ENCODE data around the gene DCUN1D2. TPM values are rescaled to one million over a fixed set of nuclear protein-coding genes. Genes with fewer than 3 reads are reported as not detected.

Gene DCUN1D2
- total RNA-seq, 1 experiment from 2014 or later = 11.6 TPM

GRCh38 chr13:113466383-113466782 is 24.1 kb downstream of the DCUN1D2 start:
- no peak overlapping the region for H3K4me2 ChIP-seq (ENCODE audit: low read length)
- H3K9me2 ChIP-seq (replicated peaks; ENCODE audit: low read length) = no peaks in the 10 kb centered on the region
- no peaks in the 10 kb centered on the region for H3K4me1 ChIP-seq (ENCODE audit: insufficient read depth, low read length)
- intact Hi-C loops (cut with micrococcal nuclease) = no loop called here
- ATAC-seq (no peak), DNase-seq (no peak)
- H3K9me3 ChIP-seq (ENCODE audit: low read length) = no peaks in the 10 kb centered on the region
- H3K27ac ChIP-seq (ENCODE audit: low read length) = no peak overlapping the region
- no peaks in the 10 kb centered on the region for H3K27me3 ChIP-seq (ENCODE audit: low read length)
- H3F3A ChIP-seq (ENCODE audit: low read length, unreplicated experiment) = no peaks in the 10 kb centered on the region
- CTCF ChIA-PET = no interaction called here
- no peaks in the 10 kb centered on the region for H3K79me2 ChIP-seq (ENCODE audit: low read length)
- TF ChIP-seq, protein P1, sequence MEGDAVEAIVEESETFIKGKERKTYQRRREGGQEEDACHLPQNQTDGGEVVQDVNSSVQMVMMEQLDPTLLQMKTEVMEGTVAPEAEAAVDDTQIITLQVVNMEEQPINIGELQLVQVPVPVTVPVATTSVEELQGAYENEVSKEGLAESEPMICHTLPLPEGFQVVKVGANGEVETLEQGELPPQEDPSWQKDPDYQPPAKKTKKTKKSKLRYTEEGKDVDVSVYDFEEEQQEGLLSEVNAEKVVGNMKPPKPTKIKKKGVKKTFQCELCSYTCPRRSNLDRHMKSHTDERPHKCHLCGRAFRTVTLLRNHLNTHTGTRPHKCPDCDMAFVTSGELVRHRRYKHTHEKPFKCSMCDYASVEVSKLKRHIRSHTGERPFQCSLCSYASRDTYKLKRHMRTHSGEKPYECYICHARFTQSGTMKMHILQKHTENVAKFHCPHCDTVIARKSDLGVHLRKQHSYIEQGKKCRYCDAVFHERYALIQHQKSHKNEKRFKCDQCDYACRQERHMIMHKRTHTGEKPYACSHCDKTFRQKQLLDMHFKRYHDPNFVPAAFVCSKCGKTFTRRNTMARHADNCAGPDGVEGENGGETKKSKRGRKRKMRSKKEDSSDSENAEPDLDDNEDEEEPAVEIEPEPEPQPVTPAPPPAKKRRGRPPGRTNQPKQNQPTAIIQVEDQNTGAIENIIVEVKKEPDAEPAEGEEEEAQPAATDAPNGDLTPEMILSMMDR (conservative IDR thresholded peaks at IDR 0.05; ENCODE audit: low read depth, low read length) = no peak
- TF ChIP-seq EZH2phosphoT487 (IDR thresholded peaks at IDR 0.05; ENCODE audit: borderline replicate concordance, low read length) = no peak
- no peak for TF ChIP-seq EZH2 (IDR thresholded peaks at IDR 0.05; ENCODE audit: low read length, unreplicated experiment)
- no peaks in the 10 kb centered on the region; the same call in 1 of the 2 replicates for H3K36me3 ChIP-seq (ENCODE audit: low read depth, low read length)
- no peak overlapping the region for H2AFZ ChIP-seq (ENCODE audit: low read length)
- no peak overlapping the region for H3K9ac ChIP-seq (ENCODE audit: low read length)
- H3K4me3 ChIP-seq (ENCODE audit: low read length) = no peak overlapping the region
- POLR2A ChIA-PET (ENCODE audit: unreplicated experiment) = interaction anchor here (0.7 kb wide), 1 partner anchor 179 kb away, joined by 4 read pairs; no protein-coding TSS in a partner anchor
- BruUV-seq (replicated peaks) = no TSS peak
- no peaks in the 10 kb centered on the region for H4K20me1 ChIP-seq (ENCODE audit: low read length)

DNA sequence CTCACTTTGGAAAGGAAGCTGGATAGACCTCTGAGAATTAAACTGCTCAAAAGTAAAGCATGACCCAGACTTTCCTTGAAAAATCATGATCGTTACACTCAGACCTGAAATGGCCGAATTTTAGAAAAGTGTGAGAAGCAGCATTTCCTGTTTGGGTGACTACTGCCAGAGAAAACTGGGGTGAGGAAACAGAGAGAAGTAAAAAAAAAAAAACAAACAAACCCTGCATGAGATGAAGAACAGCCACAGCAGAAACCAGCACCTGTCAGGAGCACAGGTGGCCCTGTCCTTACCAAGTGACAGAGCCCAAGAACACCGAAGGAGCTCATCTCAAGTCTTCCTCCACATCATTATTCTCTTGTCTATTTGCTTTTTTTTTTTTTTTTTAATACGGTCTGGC is 25.2 kb downstream of the DCUN1D2 start:
- no peaks in the 10 kb centered on the region for H3K27me3 ChIP-seq (ENCODE audit: low read length)
- no peak for ATAC-seq
- no peaks in the 10 kb centered on the region for H4K20me1 ChIP-seq (ENCODE audit: low read length)
- TF ChIP-seq EZH2phosphoT487 (IDR thresholded peaks at IDR 0.05; ENCODE audit: borderline replicate concordance, low read length) (no peak), EZH2 (IDR thresholded peaks at IDR 0.05; ENCODE audit: low read length, unreplicated experiment) (no peak)
- TF ChIP-seq, protein P1 (conservative IDR thresholded peaks at IDR 0.05; ENCODE audit: low read depth, low read length) = no peak
- H3K36me3 ChIP-seq (ENCODE audit: low read depth, low read length) = no peaks in the 10 kb centered on the region; the same call in 1 of the 2 replicates
- H3K9ac ChIP-seq (ENCODE audit: low read length) = no peak overlapping the region
- ChIA-PET POLR2A (ENCODE audit: unreplicated experiment) (no interaction called here), CTCF (no interaction called here)
- H3K4me3 ChIP-seq (ENCODE audit: low read length) = no peak overlapping the region
- no peaks in the 10 kb centered on the region for H3K4me1 ChIP-seq (ENCODE audit: insufficient read depth, low read length)
- H2AFZ ChIP-seq (ENCODE audit: low read length) = no peak overlapping the region
- no peak for DNase-seq
- intact Hi-C loops (cut with micrococcal nuclease) = no loop called here
- H3F3A ChIP-seq (ENCODE audit: low read length, unreplicated experiment) = no peaks in the 10 kb centered on the region
- BruUV-seq (replicated peaks) = no TSS peak
- no peaks in the 10 kb centered on the region for H3K79me2 ChIP-seq (ENCODE audit: low read length)
- no peaks in the 10 kb centered on the region for H3K9me3 ChIP-seq (ENCODE audit: low read length)
- no peak overlapping the region for H3K4me2 ChIP-seq (ENCODE audit: low read length)
- H3K27ac ChIP-seq (ENCODE audit: low read length) = no peak overlapping the region
- H3K9me2 ChIP-seq (replicated peaks; ENCODE audit: low read length) = no peaks in the 10 kb centered on the region

GRCh38 chr13:113464476-113464875 is 26.0 kb downstream of the DCUN1D2 start:
- no peak overlapping the region for H3K4me3 ChIP-seq (ENCODE audit: low read length)
- DNase-seq (no peak), ATAC-seq (no peak)
- TF ChIP-seq EZH2phosphoT487 (IDR thresholded peaks at IDR 0.05; ENCODE audit: borderline replicate concordance, low read length) (no peak), EZH2 (IDR thresholded peaks at IDR 0.05; ENCODE audit: low read length, unreplicated experiment) (no peak)
- TF ChIP-seq, protein P1 (conservative IDR thresholded peaks at IDR 0.05; ENCODE audit: low read depth, low read length) = no peak
- no peak overlapping the region for H3K27ac ChIP-seq (ENCODE audit: low read length)
- H3K9me3 ChIP-seq (ENCODE audit: low read length) = no peaks in the 10 kb centered on the region
- ChIA-PET POLR2A (ENCODE audit: unreplicated experiment) (no interaction called here), CTCF (no interaction called here)
- no peaks in the 10 kb centered on the region for H3K9me2 ChIP-seq (replicated peaks; ENCODE audit: low read length)
- no peaks in the 10 kb centered on the region; the same call in 1 of the 2 replicates for H3K36me3 ChIP-seq (ENCODE audit: low read depth, low read length)
- no peaks in the 10 kb centered on the region for H4K20me1 ChIP-seq (ENCODE audit: low read length)
- BruUV-seq (replicated peaks) = no TSS peak
- intact Hi-C loops (cut with micrococcal nuclease) = no loop called here
- no peaks in the 10 kb centered on the region for H3K27me3 ChIP-seq (ENCODE audit: low read length)
- no peak overlapping the region for H3K4me2 ChIP-seq (ENCODE audit: low read length)
- H3K4me1 ChIP-seq (ENCODE audit: insufficient read depth, low read length) = no peaks in the 10 kb centered on the region
- no peak overlapping the region for H3K9ac ChIP-seq (ENCODE audit: low read length)
- H3K79me2 ChIP-seq (ENCODE audit: low read length) = no peaks in the 10 kb centered on the region
- H2AFZ ChIP-seq (ENCODE audit: low read length) = no peak overlapping the region
- H3F3A ChIP-seq (ENCODE audit: low read length, unreplicated experiment) = no peaks in the 10 kb centered on the region

Data from PC-3 (cell line).